SK-N-MC (cell line): Measurements from ENCODE around the gene PTPRN2.

Source experiments
- EZH2 ChIP-seq: fragments of 200-600 bp; sonication (generic); IDR thresholded peaks from one replicate; pipeline ENCODE4 v1.6.1; 2017; ENCODE audit warnings: antibody characterized with exemption
- FOXP2 ChIP-seq: optimal IDR thresholded peaks from 2 replicates; pipeline ENCODE3; 2011; ENCODE audit warnings: mild to moderate bottlenecking, moderate library complexity; ENCODE audit not compliant: insufficient read depth; ENCODE audit errors: extremely low read length, control extremely low read depth
- POLR2AphosphoS5 ChIP-seq: IDR thresholded peaks from 2 replicates; pipeline ENCODE4 v1.6.1; 2012; ENCODE audit warnings: mild to moderate bottlenecking, low read depth, low read length, borderline replicate concordance

- TF ChIP-seq POLR2AphosphoS5: no peak
- TF ChIP-seq EZH2: no peak
- no peak for TF ChIP-seq FOXP2
These were observed 561.7 kb downstream of the PTPRN2 start for GRCh38 chr7:158025686-158026600.
